H1 (cell line): ENCODE results near the gene SIAH3. TPM values are rescaled to one million over a fixed set of nuclear protein-coding genes. Genes with fewer than 3 reads are reported as not detected.

ENCODE experiments used
- BCL11A ChIP-seq, 2 experiments: IDR thresholded peaks; one replicate each; pipeline ENCODE4 v1.6.1; 2011; ENCODE audit warnings: low read depth in 2 of 2, low read length in 2 of 2, mild to moderate bottlenecking in 2 of 2
- BRCA1 ChIP-seq: IDR thresholded peaks from 2 replicates; pipeline ENCODE4 v1.6.1; 2012; ENCODE audit warnings: low read depth, low read length, improper control_type of control experiment
- KDM4A ChIP-seq: IDR thresholded peaks from one replicate; pipeline ENCODE4 v1.7.1; 2012; ENCODE audit warnings: low read depth, mild to moderate bottlenecking, moderate library complexity, low read length, inconsistent platforms; ENCODE audit not compliant: severe bottlenecking
- RNF2 ChIP-seq: fragments of 200-900, 300-1000 bp; sonication (generic); IDR thresholded peaks from 2 replicates; pipeline ENCODE4 v1.7.1; 2016; ENCODE audit warnings: borderline replicate concordance, low read depth, mild to moderate bottlenecking, antibody characterized with exemption, low read length; ENCODE audit not compliant: poor library complexity, severe bottlenecking; ENCODE audit errors: missing control alignments
- SP4 ChIP-seq: IDR thresholded peaks from 2 replicates; pipeline ENCODE4 v1.6.1; 2012; ENCODE audit warnings: low read length, inconsistent platforms
- polyA plus RNA-seq, 7 experiments: library from polyadenylated mRNA; depleted of rRNA in 3 of 7; stranded (reverse) in 5 of 7; unstranded in 2 of 7; fragments of >200 nt in 5 of 7; fragments of 200-250 nt in 2 of 7; gene quantifications; 1 replicate in 5 of 7; 2 replicates in 1 of 7; 4 replicates in 1 of 7; pipeline versions ENCODE4 v1.2.1 to v1.2.3, GENCODE V29; 2011 to 2013; ENCODE audit warnings: missing spikeins in 2 of 7, mixed read lengths in 2 of 7
- total RNA-seq: library from RNA; stranded (reverse); fragmentation: NEBNext Ultra II Directional; extraction: Animal tissue kit (Norgen Biotek cat#: 25700); gene quantifications from 2 replicates; pipeline ENCODE4 v1.2.1, GENCODE V29; 2021

Gene SIAH3
- total and polyA plus RNA-seq, 2 of the 8 experiments (the other 6 are each of a cell fraction or from before 2014, with no cell fraction given): 0.15 to 0.17 TPM

DNA sequence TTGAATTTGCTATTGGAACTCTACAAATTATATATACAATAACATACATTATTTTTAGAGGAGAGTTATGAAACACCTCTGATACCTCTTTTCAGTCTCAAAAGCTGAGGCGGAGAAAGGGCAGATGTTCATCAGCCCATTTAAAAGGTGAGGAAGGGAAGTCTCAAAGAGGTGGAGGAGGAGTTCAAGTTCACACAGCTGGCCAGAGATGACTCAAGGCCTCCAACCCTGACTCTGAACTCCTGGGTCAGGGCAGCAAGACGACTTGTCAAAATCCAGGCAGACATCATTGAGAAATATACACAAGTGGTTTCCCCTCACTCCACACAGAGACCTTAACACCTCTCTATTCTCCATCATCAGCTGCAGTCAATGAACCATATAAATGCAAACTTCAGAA is 2.1 kb downstream of the SIAH3 start (continued):
- TF ChIP-seq RNF2 (no peak), SP4 (no peak), BCL11A (IDR thresholded peaks at IDR 0.05; ENCODE audit: low read depth in 2 of 2, low read length in 2 of 2) (no peak), BRCA1 (no peak), KDM4A (no peak)
